Caco-2 (cell line): Measurements from ENCODE around the gene IRS1. TPM values are rescaled to one million over a fixed set of nuclear protein-coding genes. Genes with fewer than 3 reads are reported as not detected.

Experiments
- BruUV-seq: library from RNA; stranded (reverse); fragments of 400-500 nt; replicated peaks from 2 replicates; lab custom pipeline; 2021; lab: Mats Ljungman, UMichigan
- CTCF ChIA-PET: fragments of 300-600 bp; sonication (Branson Sonifier 250); formaldehyde crosslinking; loops from one replicate; lab custom pipeline; 2022; ENCODE audit warnings: antibody characterized with exemption; lab: Charles Lee
- POLR2A ChIA-PET: fragments of 300-600 bp; sonication (Branson Sonifier 250); formaldehyde crosslinking; loops from one replicate; lab custom pipeline; 2022; ENCODE audit warnings: antibody characterized with exemption; lab: Charles Lee
- DNase-seq, 2 experiments: peaks; one replicate each; pipeline versions ENCODE4 v3.0.0 to v3.0.0-alpha.2; 2020 to 2022
- H3K27me3 ChIP-seq: replicated peaks from 2 replicates; pipeline ENCODE4 v1.6.0; 2011; ENCODE audit warnings: low read length; ENCODE audit not compliant: control insufficient read depth, insufficient read depth
- H3K36me3 ChIP-seq: 2 replicates; pipeline ENCODE4 v1.5.1; 2011; ENCODE audit warnings: low read length; ENCODE audit not compliant: control insufficient read depth, insufficient read depth
- H3K4me1 ChIP-seq: fragments of 250-450 bp; sonication (Bioruptor Pico); 2 replicates; pipeline ENCODE4 v1.5.1; 2020; ENCODE audit warnings: mild to moderate bottlenecking
- H3K4me3 ChIP-seq: 2 replicates; pipeline ENCODE4 v1.5.1; 2011; ENCODE audit warnings: low read depth, mild to moderate bottlenecking, control low read depth, low read length
- H3K9me3 ChIP-seq: fragments of 250-450 bp; sonication (Bioruptor Pico); 2 replicates; pipeline ENCODE4 v1.5.1; 2020; ENCODE audit warnings: mild to moderate bottlenecking, moderate library complexity
- H3K27ac Mint-ChIP-seq: one replicate; pipeline ENCODE4 v1.8.0; 2022; ENCODE audit warnings: mixed read lengths; ENCODE audit not compliant: unreplicated experiment
- H3K27me3 Mint-ChIP-seq: one replicate; pipeline ENCODE4 v1.8.0; 2022; ENCODE audit warnings: mixed read lengths; ENCODE audit not compliant: insufficient read depth, unreplicated experiment
- H3K36me3 Mint-ChIP-seq: one replicate; pipeline ENCODE4 v1.8.0; 2022; ENCODE audit warnings: mild to moderate bottlenecking, mixed read lengths; ENCODE audit not compliant: insufficient read depth, unreplicated experiment
- H3K4me1 Mint-ChIP-seq: one replicate; pipeline ENCODE4 v1.8.0; 2022; ENCODE audit warnings: low read depth, mixed read lengths; ENCODE audit not compliant: unreplicated experiment
- H3K4me3 Mint-ChIP-seq: one replicate; pipeline ENCODE4 v1.8.0; 2022; ENCODE audit warnings: mild to moderate bottlenecking, moderate library complexity, mixed read lengths; ENCODE audit not compliant: unreplicated experiment
- H3K9me3 Mint-ChIP-seq: one replicate; pipeline ENCODE4 v1.8.0; 2022; ENCODE audit warnings: mixed read lengths; ENCODE audit not compliant: unreplicated experiment
- CTCF ChIP-seq, 2 experiments: fragments of 200-600 bp in 1 of 2; IDR thresholded peaks; 1 replicate in 1 of 2; 2 replicates in 1 of 2; pipeline versions ENCODE4 v1.5.1 to v1.8.0; 2011 to 2022; ENCODE audit warnings: antibody characterized with exemption in 1 of 2, control low read depth in 1 of 2, inconsistent platforms in 1 of 2, low read depth in 1 of 2, low read length in 1 of 2, mild to moderate bottlenecking in 1 of 2, moderate library complexity in 1 of 2; ENCODE audit not compliant: insufficient read depth in 1 of 2, severe bottlenecking in 1 of 2, unreplicated experiment in 1 of 2
- intact Hi-C: fragments of 100-400 bp; cut with micrococcal nuclease; formaldehyde crosslinking; loops from one replicate; pipeline ENCODE4 v1.10.0; 2022; ENCODE audit not compliant: unreplicated experiment
- total RNA-seq: library from RNA; stranded (reverse); gene quantifications from 2 replicates; pipeline ENCODE4 v1.2.3, GENCODE V29; 2022

The IRS1 gene
- total RNA-seq, 1 experiment from 2014 or later: 27.9 TPM

GRCh38 chr2:226699321-226699720, 100.3 kb downstream of the IRS1 start:
- Mint-ChIP-seq H3K4me1 (no peaks in the 10 kb centered on the region), H3K36me3 (no peaks in the 10 kb centered on the region), H3K4me3 (no peak overlapping the region), H3K27ac (no peak overlapping the region), H3K27me3 (no peaks in the 10 kb centered on the region), H3K9me3 (no peaks in the 10 kb centered on the region)
- Histone ChIP-seq H3K4me1 (no peaks in the 10 kb centered on the region), H3K9me3 (no peaks in the 10 kb centered on the region), H3K27me3 (no peaks in the 10 kb centered on the region), H3K36me3 (no peaks in the 10 kb centered on the region), H3K4me3 (no peak overlapping the region)
- no peak for DNase-seq
- ChIA-PET CTCF (interaction anchor here (0.6 kb wide), 1 partner anchor 225 kb away, joined by 3 read pairs; no protein-coding TSS in a partner anchor), POLR2A (no interaction called here)
- no peak for TF ChIP-seq CTCF (IDR thresholded peaks at IDR 0.05; ENCODE audit: insufficient read depth in 1 of 2, low read depth in 1 of 2, low read length in 1 of 2, severe bottlenecking in 1 of 2, unreplicated experiment in 1 of 2)
- no TSS peak for BruUV-seq
- intact Hi-C loops: no loop called here

- Mint-ChIP-seq H3K4me1 (no peaks in the 10 kb centered on the region), H3K36me3 (no peaks in the 10 kb centered on the region), H3K9me3 (no peaks in the 10 kb centered on the region), H3K27me3 (no peaks in the 10 kb centered on the region), H3K4me3 (no peak overlapping the region), H3K27ac (no peak overlapping the region)
- H3K36me3 ChIP-seq: no peaks in the 10 kb centered on the region
- no peak overlapping the region for H3K4me3 ChIP-seq
- H3K9me3 ChIP-seq: no peaks in the 10 kb centered on the region
- no TSS peak for BruUV-seq
- H3K27me3 ChIP-seq: no peaks in the 10 kb centered on the region
- CTCF ChIA-PET: interaction anchor here (0.6 kb wide), 1 partner anchor 225 kb away, joined by 3 read pairs; no protein-coding TSS in a partner anchor
- POLR2A ChIA-PET: no interaction called here
- no peak for DNase-seq
- no peak for TF ChIP-seq CTCF (IDR thresholded peaks at IDR 0.05; ENCODE audit: insufficient read depth in 1 of 2, low read depth in 1 of 2, low read length in 1 of 2, severe bottlenecking in 1 of 2, unreplicated experiment in 1 of 2)
- intact Hi-C loops: no loop called here
- H3K4me1 ChIP-seq: no peaks in the 10 kb centered on the region
These were observed 100.9 kb downstream of the IRS1 start for GRCh38 chr2:226698671-226699070.

- Mint-ChIP-seq H3K4me1 (no peaks in the 10 kb centered on the region), H3K9me3 (no peaks in the 10 kb centered on the region), H3K4me3 (no peak overlapping the region), H3K27me3 (no peaks in the 10 kb centered on the region), H3K27ac (no peak overlapping the region), H3K36me3 (no peaks in the 10 kb centered on the region)
- intact Hi-C loops: no loop called here
- no peak for DNase-seq
- CTCF ChIA-PET: no interaction called here
- no peaks in the 10 kb centered on the region for H3K4me1 ChIP-seq
- H3K9me3 ChIP-seq: no peaks in the 10 kb centered on the region
- H3K36me3 ChIP-seq: no peaks in the 10 kb centered on the region
- H3K4me3 ChIP-seq: no peak overlapping the region
- BruUV-seq: no TSS peak
- TF ChIP-seq CTCF (IDR thresholded peaks at IDR 0.05; ENCODE audit: insufficient read depth in 1 of 2, low read depth in 1 of 2, low read length in 1 of 2, severe bottlenecking in 1 of 2, unreplicated experiment in 1 of 2): no peak
- no peaks in the 10 kb centered on the region for H3K27me3 ChIP-seq
- POLR2A ChIA-PET: no interaction called here
These were observed 104.9 kb downstream of the IRS1 start for GRCh38 chr2:226694586-226695284.
